ENCODE data around the gene SLC38A11. TPM values are rescaled to one million over a fixed set of nuclear protein-coding genes. Genes with fewer than 3 reads are reported as not detected.

SLC38A11 gene
- total and polyA plus RNA-seq, 2 experiments from 2014 or later, result not detected

DNA sequence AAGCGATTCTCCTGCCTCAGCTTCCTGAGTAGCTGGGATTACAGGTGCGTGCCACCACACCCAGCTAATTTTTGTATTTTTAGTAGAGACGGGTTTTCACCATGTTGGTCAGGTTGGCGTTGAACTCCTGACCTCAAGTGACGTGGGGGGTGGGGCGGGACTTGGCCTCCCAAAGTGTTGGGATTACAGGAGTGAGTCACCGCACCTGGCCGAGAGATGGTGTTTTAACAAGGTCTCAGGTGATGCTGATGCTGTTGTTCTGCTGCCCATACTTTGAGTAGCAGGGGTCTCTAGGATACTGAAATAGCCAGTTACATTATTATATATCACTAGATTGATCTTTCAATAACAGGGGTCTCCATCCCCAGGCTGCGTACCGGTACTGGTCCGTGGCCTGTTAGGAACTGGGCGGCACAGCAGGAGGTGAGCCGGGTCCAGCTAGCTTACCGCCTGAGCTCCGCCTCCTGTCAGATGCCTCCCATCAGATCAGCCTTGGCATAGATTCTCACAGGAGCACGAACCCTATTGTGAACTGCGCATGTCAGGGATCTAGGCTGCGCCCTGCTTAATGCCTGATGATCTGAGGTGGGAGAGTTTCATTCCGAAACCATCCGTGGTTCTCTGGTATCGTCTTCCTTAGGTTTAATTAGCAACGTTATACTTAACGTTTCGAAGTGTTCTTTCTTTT, 48.3 kb upstream of the SLC38A11 start (continued):
- TF ChIP-seq, protein P1, sequence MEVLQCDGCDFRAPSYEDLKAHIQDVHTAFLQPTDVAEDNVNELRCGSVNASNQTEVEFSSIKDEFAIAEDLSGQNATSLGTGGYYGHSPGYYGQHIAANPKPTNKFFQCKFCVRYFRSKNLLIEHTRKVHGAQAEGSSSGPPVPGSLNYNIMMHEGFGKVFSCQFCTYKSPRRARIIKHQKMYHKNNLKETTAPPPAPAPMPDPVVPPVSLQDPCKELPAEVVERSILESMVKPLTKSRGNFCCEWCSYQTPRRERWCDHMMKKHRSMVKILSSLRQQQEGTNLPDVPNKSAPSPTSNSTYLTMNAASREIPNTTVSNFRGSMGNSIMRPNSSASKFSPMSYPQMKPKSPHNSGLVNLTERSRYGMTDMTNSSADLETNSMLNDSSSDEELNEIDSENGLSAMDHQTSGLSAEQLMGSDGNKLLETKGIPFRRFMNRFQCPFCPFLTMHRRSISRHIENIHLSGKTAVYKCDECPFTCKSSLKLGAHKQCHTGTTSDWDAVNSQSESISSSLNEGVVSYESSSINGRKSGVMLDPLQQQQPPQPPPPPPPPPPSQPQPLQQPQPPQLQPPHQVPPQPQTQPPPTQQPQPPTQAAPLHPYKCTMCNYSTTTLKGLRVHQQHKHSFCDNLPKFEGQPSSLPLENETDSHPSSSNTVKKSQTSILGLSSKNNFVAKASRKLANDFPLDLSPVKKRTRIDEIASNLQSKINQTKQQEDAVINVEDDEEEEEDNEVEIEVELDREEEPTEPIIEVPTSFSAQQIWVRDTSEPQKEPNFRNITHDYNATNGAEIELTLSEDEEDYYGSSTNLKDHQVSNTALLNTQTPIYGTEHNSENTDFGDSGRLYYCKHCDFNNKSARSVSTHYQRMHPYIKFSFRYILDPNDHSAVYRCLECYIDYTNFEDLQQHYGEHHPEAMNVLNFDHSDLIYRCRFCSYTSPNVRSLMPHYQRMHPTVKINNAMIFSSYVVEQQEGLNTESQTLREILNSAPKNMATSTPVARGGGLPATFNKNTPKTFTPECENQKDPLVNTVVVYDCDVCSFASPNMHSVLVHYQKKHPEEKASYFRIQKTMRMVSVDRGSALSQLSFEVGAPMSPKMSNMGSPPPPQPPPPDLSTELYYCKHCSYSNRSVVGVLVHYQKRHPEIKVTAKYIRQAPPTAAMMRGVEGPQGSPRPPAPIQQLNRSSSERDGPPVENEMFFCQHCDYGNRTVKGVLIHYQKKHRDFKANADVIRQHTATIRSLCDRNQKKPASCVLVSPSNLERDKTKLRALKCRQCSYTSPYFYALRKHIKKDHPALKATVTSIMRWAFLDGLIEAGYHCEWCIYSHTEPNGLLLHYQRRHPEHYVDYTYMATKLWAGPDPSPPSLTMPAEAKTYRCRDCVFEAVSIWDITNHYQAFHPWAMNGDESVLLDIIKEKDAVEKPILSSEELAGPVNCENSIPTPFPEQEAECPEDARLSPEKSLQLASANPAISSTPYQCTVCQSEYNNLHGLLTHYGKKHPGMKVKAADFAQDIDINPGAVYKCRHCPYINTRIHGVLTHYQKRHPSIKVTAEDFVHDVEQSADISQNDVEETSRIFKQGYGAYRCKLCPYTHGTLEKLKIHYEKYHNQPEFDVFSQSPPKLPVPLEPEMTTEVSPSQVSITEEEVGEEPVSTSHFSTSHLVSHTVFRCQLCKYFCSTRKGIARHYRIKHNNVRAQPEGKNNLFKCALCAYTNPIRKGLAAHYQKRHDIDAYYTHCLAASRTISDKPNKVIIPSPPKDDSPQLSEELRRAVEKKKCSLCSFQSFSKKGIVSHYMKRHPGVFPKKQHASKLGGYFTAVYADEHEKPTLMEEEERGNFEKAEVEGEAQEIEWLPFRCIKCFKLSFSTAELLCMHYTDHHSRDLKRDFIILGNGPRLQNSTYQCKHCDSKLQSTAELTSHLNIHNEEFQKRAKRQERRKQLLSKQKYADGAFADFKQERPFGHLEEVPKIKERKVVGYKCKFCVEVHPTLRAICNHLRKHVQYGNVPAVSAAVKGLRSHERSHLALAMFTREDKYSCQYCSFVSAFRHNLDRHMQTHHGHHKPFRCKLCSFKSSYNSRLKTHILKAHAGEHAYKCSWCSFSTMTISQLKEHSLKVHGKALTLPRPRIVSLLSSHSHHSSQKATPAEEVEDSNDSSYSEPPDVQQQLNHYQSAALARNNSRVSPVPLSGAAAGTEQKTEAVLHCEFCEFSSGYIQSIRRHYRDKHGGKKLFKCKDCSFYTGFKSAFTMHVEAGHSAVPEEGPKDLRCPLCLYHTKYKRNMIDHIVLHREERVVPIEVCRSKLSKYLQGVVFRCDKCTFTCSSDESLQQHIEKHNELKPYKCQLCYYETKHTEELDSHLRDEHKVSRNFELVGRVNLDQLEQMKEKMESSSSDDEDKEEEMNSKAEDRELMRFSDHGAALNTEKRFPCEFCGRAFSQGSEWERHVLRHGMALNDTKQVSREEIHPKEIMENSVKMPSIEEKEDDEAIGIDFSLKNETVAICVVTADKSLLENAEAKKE (CRISPR knock-in tag; IDR thresholded peaks at IDR 0.05), result no peak
- TF ChIP-seq, protein P2, sequence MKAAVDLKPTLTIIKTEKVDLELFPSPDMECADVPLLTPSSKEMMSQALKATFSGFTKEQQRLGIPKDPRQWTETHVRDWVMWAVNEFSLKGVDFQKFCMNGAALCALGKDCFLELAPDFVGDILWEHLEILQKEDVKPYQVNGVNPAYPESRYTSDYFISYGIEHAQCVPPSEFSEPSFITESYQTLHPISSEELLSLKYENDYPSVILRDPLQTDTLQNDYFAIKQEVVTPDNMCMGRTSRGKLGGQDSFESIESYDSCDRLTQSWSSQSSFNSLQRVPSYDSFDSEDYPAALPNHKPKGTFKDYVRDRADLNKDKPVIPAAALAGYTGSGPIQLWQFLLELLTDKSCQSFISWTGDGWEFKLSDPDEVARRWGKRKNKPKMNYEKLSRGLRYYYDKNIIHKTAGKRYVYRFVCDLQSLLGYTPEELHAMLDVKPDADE (IDR thresholded peaks at IDR 0.05), result no peak
- no peak for TF ChIP-seq JUNB (IDR thresholded peaks at IDR 0.05; ENCODE audit: unreplicated experiment)
- TF ChIP-seq, protein P3, sequence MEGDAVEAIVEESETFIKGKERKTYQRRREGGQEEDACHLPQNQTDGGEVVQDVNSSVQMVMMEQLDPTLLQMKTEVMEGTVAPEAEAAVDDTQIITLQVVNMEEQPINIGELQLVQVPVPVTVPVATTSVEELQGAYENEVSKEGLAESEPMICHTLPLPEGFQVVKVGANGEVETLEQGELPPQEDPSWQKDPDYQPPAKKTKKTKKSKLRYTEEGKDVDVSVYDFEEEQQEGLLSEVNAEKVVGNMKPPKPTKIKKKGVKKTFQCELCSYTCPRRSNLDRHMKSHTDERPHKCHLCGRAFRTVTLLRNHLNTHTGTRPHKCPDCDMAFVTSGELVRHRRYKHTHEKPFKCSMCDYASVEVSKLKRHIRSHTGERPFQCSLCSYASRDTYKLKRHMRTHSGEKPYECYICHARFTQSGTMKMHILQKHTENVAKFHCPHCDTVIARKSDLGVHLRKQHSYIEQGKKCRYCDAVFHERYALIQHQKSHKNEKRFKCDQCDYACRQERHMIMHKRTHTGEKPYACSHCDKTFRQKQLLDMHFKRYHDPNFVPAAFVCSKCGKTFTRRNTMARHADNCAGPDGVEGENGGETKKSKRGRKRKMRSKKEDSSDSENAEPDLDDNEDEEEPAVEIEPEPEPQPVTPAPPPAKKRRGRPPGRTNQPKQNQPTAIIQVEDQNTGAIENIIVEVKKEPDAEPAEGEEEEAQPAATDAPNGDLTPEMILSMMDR (conservative IDR thresholded peaks at IDR 0.05; ENCODE audit: low read depth in 2 of 2), result no peak
- TF ChIP-seq POLR2AphosphoS5 (IDR thresholded peaks at IDR 0.05; ENCODE audit: low read depth), result no peak
- TF ChIP-seq ZNF114 (CRISPR knock-in tag; IDR thresholded peaks at IDR 0.05), result no peak
- no peak for TF ChIP-seq EZH2 (IDR thresholded peaks at IDR 0.05; ENCODE audit: low read depth, unreplicated experiment)

All from GM23338 (cell line).